Measurements from ENCODE around the gene LRRC4C. TPM values are rescaled to one million over a fixed set of nuclear protein-coding genes. Genes with fewer than 3 reads are reported as not detected.

The LRRC4C gene
- total RNA-seq, 1 experiment from 2014 or later: not detected

DNA sequence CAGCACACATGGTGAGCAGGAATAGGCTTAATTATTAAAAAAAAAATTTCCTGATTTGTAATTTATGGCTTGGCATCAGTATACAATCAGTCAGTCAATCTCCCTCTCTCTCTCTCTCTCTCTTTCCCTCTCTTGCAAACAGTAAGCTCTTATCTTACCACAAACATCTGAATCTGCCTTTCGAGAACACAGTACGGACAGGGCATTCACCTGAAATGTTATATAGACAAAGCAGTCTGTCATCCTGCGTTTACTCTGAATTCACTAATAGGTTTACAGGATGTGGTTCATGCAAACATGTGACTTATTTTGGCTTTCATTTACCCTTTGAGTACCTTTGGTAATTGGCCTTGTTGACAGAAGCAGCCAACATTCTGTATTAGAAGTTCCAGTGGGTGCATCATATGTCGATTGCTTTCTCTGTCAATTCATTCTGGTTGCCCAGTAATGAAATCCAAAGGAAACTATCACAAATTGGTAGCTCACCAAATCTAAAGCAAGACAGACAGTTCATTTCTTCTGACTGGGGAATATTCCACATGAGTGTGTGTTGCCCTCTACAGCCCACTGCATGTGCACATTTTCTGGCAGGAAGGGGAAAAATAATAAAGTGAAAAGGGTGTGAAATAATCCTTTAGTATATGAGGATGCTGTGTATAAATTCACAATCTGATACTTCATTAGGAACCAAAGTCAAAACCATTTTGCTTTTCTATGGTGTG is 1058.2 kb downstream of the LRRC4C start:
- H3K9me2 ChIP-seq (replicated peaks; ENCODE audit: low read length): no peaks in the 10 kb centered on the region
- DNase-seq (no peak), ATAC-seq (no peak)
- no peak overlapping the region for H3K27ac ChIP-seq (ENCODE audit: low read length)
- no peak overlapping the region for H2AFZ ChIP-seq (ENCODE audit: low read length)
- no peak overlapping the region for H3K4me2 ChIP-seq (ENCODE audit: low read length)
- no peaks in the 10 kb centered on the region for H3K36me3 ChIP-seq (ENCODE audit: low read depth, low read length)
- no peaks in the 10 kb centered on the region for H3K9me3 ChIP-seq (ENCODE audit: low read length)
- no peaks in the 10 kb centered on the region for H3K27me3 ChIP-seq (ENCODE audit: low read length)
- H4K20me1 ChIP-seq (ENCODE audit: low read length): no peaks in the 10 kb centered on the region
- H3K4me1 ChIP-seq (ENCODE audit: insufficient read depth, low read length): no peaks in the 10 kb centered on the region
- no peaks in the 10 kb centered on the region for H3K79me2 ChIP-seq (ENCODE audit: low read length)
- intact Hi-C loops (cut with micrococcal nuclease): no loop called here
- BruUV-seq (replicated peaks): no TSS peak
- no peak for TF ChIP-seq EZH2 (IDR thresholded peaks at IDR 0.05; ENCODE audit: low read length, unreplicated experiment)
- TF ChIP-seq EZH2phosphoT487 (IDR thresholded peaks at IDR 0.05; ENCODE audit: borderline replicate concordance, low read length): no peak
- TF ChIP-seq, protein P1, sequence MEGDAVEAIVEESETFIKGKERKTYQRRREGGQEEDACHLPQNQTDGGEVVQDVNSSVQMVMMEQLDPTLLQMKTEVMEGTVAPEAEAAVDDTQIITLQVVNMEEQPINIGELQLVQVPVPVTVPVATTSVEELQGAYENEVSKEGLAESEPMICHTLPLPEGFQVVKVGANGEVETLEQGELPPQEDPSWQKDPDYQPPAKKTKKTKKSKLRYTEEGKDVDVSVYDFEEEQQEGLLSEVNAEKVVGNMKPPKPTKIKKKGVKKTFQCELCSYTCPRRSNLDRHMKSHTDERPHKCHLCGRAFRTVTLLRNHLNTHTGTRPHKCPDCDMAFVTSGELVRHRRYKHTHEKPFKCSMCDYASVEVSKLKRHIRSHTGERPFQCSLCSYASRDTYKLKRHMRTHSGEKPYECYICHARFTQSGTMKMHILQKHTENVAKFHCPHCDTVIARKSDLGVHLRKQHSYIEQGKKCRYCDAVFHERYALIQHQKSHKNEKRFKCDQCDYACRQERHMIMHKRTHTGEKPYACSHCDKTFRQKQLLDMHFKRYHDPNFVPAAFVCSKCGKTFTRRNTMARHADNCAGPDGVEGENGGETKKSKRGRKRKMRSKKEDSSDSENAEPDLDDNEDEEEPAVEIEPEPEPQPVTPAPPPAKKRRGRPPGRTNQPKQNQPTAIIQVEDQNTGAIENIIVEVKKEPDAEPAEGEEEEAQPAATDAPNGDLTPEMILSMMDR (conservative IDR thresholded peaks at IDR 0.05; ENCODE audit: low read depth, low read length): no peak
- H3K4me3 ChIP-seq (ENCODE audit: low read length): no peak overlapping the region
- H3K9ac ChIP-seq (ENCODE audit: low read length): no peak overlapping the region
- H3F3A ChIP-seq (ENCODE audit: low read length, unreplicated experiment): no peaks in the 10 kb centered on the region
- ChIA-PET POLR2A (ENCODE audit: unreplicated experiment) (no interaction called here), CTCF (no interaction called here)

DNA sequence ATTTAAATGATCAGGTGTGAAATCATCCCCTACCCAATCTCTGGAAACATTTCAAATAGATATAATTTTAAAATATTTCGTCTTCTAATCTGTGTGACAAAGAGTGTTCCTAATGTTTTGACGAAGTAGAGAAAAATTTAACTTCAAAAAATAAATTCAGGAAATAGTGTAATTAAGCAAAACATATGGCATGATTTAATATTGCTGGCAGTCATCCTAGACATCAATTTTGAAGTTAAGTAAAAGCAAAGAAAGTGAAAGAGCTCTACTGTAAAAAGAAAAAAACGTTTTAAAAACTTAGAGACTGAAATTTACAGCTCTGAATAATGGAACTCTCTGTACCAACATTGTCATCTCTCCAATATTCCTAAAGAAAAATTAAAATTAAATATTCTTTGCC is 1062.3 kb downstream of the LRRC4C start:
- BruUV-seq (replicated peaks): no TSS peak
- H3K9me3 ChIP-seq (ENCODE audit: low read length): no peaks in the 10 kb centered on the region
- no peak overlapping the region for H3K27ac ChIP-seq (ENCODE audit: low read length)
- no peaks in the 10 kb centered on the region for H3K79me2 ChIP-seq (ENCODE audit: low read length)
- H3K4me2 ChIP-seq (ENCODE audit: low read length): no peak overlapping the region
- no peaks in the 10 kb centered on the region for H3K9me2 ChIP-seq (replicated peaks; ENCODE audit: low read length)
- no peak overlapping the region for H3K9ac ChIP-seq (ENCODE audit: low read length)
- no peaks in the 10 kb centered on the region for H4K20me1 ChIP-seq (ENCODE audit: low read length)
- ChIA-PET POLR2A (ENCODE audit: unreplicated experiment) (no interaction called here), CTCF (no interaction called here)
- H3K36me3 ChIP-seq (ENCODE audit: low read depth, low read length): no peaks in the 10 kb centered on the region
- DNase-seq: no peak
- H3F3A ChIP-seq (ENCODE audit: low read length, unreplicated experiment): no peaks in the 10 kb centered on the region
- H3K4me1 ChIP-seq (ENCODE audit: insufficient read depth, low read length): no peaks in the 10 kb centered on the region
- H3K27me3 ChIP-seq (ENCODE audit: low read length): no peaks in the 10 kb centered on the region
- no peak overlapping the region for H2AFZ ChIP-seq (ENCODE audit: low read length)
- intact Hi-C loops (cut with micrococcal nuclease): no loop called here
- TF ChIP-seq, protein P1 (conservative IDR thresholded peaks at IDR 0.05; ENCODE audit: low read depth, low read length): no peak
- TF ChIP-seq EZH2phosphoT487 (IDR thresholded peaks at IDR 0.05; ENCODE audit: borderline replicate concordance, low read length) (no peak), EZH2 (IDR thresholded peaks at IDR 0.05; ENCODE audit: low read length, unreplicated experiment) (no peak)
- H3K4me3 ChIP-seq (ENCODE audit: low read length): no peak overlapping the region
- no peak for ATAC-seq

DNA sequence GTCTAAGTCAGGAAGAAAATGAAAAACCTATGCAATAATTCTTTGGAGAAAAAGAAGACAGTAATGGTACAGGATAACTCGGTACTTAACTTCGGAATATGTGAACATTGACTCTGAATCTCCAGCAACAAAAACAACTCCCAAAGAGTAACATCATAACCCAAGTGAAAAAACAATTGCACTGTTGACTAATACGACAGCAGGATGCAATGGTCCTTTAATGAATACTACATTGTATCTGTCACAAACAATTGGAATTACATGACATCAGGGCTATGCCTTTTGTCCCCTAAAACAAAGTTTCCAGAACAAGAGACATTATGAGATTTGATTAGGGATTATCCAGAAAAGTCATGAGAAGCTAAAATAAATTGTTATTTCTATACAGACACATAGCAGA is 1065.9 kb downstream of the LRRC4C start:
- no TSS peak for BruUV-seq (replicated peaks)
- H3K79me2 ChIP-seq (ENCODE audit: low read length): no peaks in the 10 kb centered on the region
- no peak overlapping the region for H2AFZ ChIP-seq (ENCODE audit: low read length)
- no peaks in the 10 kb centered on the region for H3K27me3 ChIP-seq (ENCODE audit: low read length)
- no peak for DNase-seq
- H3K9me3 ChIP-seq (ENCODE audit: low read length): no peaks in the 10 kb centered on the region
- no peaks in the 10 kb centered on the region for H3F3A ChIP-seq (ENCODE audit: low read length, unreplicated experiment)
- no peaks in the 10 kb centered on the region for H3K9me2 ChIP-seq (replicated peaks; ENCODE audit: low read length)
- no peaks in the 10 kb centered on the region for H4K20me1 ChIP-seq (ENCODE audit: low read length)
- no peaks in the 10 kb centered on the region for H3K36me3 ChIP-seq (ENCODE audit: low read depth, low read length)
- no peak overlapping the region for H3K4me3 ChIP-seq (ENCODE audit: low read length)
- POLR2A ChIA-PET (ENCODE audit: unreplicated experiment): no interaction called here
- no peak overlapping the region for H3K27ac ChIP-seq (ENCODE audit: low read length)
- ATAC-seq: no peak
- TF ChIP-seq EZH2 (IDR thresholded peaks at IDR 0.05; ENCODE audit: low read length, unreplicated experiment): no peak
- TF ChIP-seq EZH2phosphoT487 (IDR thresholded peaks at IDR 0.05; ENCODE audit: borderline replicate concordance, low read length): no peak
- TF ChIP-seq, protein P1 (conservative IDR thresholded peaks at IDR 0.05; ENCODE audit: low read depth, low read length): no peak
- H3K9ac ChIP-seq (ENCODE audit: low read length): no peak overlapping the region
- no peak overlapping the region for H3K4me2 ChIP-seq (ENCODE audit: low read length)
- CTCF ChIA-PET: no interaction called here
- H3K4me1 ChIP-seq (ENCODE audit: insufficient read depth, low read length): no peaks in the 10 kb centered on the region
- intact Hi-C loops (cut with micrococcal nuclease): no loop called here
